Measurements from ENCODE around the gene CMTM6. TPM values are rescaled to one million over a fixed set of nuclear protein-coding genes. Genes with fewer than 3 reads are reported as not detected.
A peak's percentile ranks its signal among the peaks of the same experiment; 100 is the strongest.

Gene CMTM6
- total RNA-seq, 4 donors from 2014 or later = 40.3 to 60.6 (median 51.5) TPM

- H3K36me3 ChIP-seq = no peaks in the 10 kb centered on the region
- H3K27me3 ChIP-seq = no peaks in the 10 kb centered on the region
- H3K4me1 ChIP-seq = no peaks in the 10 kb centered on the region
- H3K9me3 ChIP-seq = no peaks in the 10 kb centered on the region
- WGBS = 44% methylated on average over 7 of the region's 7 CpGs
- intact Hi-C loops (cut with DNase I) = no loop called here
- H3K4me3 ChIP-seq = no peak overlapping the region
- DNase-seq (ENCODE audit: extremely low spot score) = no peak
- TF ChIP-seq POLR2AphosphoS5 (IDR thresholded peaks at IDR 0.05) (no peak), EP300 (IDR thresholded peaks at IDR 0.05) (no peak), POLR2A (IDR thresholded peaks at IDR 0.05; ENCODE audit: low read depth) (no peak)
- no peak overlapping the region for H3K27ac ChIP-seq (replicated peaks in 1 of 4)
Measured at GRCh38 chr3:32508711-32509110, 6.1 kb upstream of the CMTM6 start.

GRCh38 chr3:32506466-32506865, 3.8 kb upstream of the CMTM6 start:
- WGBS = 84% methylated on average over 4 of the region's 4 CpGs
- H3K36me3 ChIP-seq = no peaks in the 10 kb centered on the region
- no peak for DNase-seq (ENCODE audit: extremely low spot score)
- no peak overlapping the region for H3K27ac ChIP-seq (replicated peaks in 1 of 4)
- intact Hi-C loops (cut with DNase I) = no loop called here
- H3K27me3 ChIP-seq = no peaks in the 10 kb centered on the region
- H3K9me3 ChIP-seq = no peaks in the 10 kb centered on the region
- no peak overlapping the region for H3K4me3 ChIP-seq
- peaks cover 3 to 12% (median 5%) of the 10 kb centered on the region in 4 donors for H3K4me1 ChIP-seq
- TF ChIP-seq CTCF (IDR thresholded peaks at IDR 0.05) = no peak
- TF ChIP-seq POLR2A (IDR thresholded peaks at IDR 0.05; ENCODE audit: low read depth) = no peak
- TF ChIP-seq POLR2AphosphoS5 (IDR thresholded peaks at IDR 0.05) = no peak

GRCh38 chr3:32502946-32503286, 264 bp upstream of the CMTM6 start:
- no peak for TF ChIP-seq POLR2AphosphoS5 (IDR thresholded peaks at IDR 0.05)
- no peak for TF ChIP-seq CTCF (IDR thresholded peaks at IDR 0.05)
- TF ChIP-seq POLR2A (IDR thresholded peaks at IDR 0.05; ENCODE audit: low read depth) = no peak
- TF ChIP-seq EP300 (IDR thresholded peaks at IDR 0.05) = no peak
- Histone ChIP-seq H3K9me3 (no peaks in the 10 kb centered on the region), H3K27me3 (no peaks in the 10 kb centered on the region), H3K36me3 (no peaks in the 10 kb centered on the region), H3K27ac (replicated peaks in 1 of 4) (peak overlapping the region; percentile 90 to 100 (median 96)), H3K4me3 (peak overlapping the region; percentile 67 to 97 (median 92)), H3K4me1 (peaks cover 14 to 28% (median 20%) of the 10 kb centered on the region in 4 donors)
- WGBS = under 1% methylated on average over 6 of the region's 6 CpGs
- intact Hi-C loops (cut with DNase I) = no loop called here
- no peak for DNase-seq (ENCODE audit: extremely low spot score)

- H3K4me1 ChIP-seq = peaks cover 14 to 28% (median 20%) of the 10 kb centered on the region in 4 donors
- H3K27me3 ChIP-seq = no peaks in the 10 kb centered on the region
- peak overlapping the region; percentile 67 to 97 (median 92) for H3K4me3 ChIP-seq
- H3K27ac ChIP-seq (replicated peaks in 1 of 4) = peak overlapping the region; percentile 90 to 100 (median 96)
- H3K36me3 ChIP-seq = no peaks in the 10 kb centered on the region
- TF ChIP-seq POLR2AphosphoS5 (IDR thresholded peaks at IDR 0.05) (no peak), POLR2A (IDR thresholded peaks at IDR 0.05; ENCODE audit: low read depth) (no peak), CTCF (IDR thresholded peaks at IDR 0.05) (no peak), EP300 (IDR thresholded peaks at IDR 0.05) (no peak)
- WGBS = 5% methylated on average over 4 of the region's 4 CpGs
- intact Hi-C loops (cut with DNase I) = no loop called here
- H3K9me3 ChIP-seq = no peaks in the 10 kb centered on the region
- DNase-seq (ENCODE audit: extremely low spot score) = no peak
Measured at GRCh38 chr3:32501783-32502117, 902 bp downstream of the CMTM6 start.

GRCh38 chr3:32500880-32501782, 1.5 kb downstream of the CMTM6 start:
- Histone ChIP-seq H3K27me3 (no peaks in the 10 kb centered on the region), H3K36me3 (no peaks in the 10 kb centered on the region), H3K4me1 (peaks cover 14 to 28% (median 20%) of the 10 kb centered on the region in 4 donors), H3K4me3 (peak overlapping the region; percentile 67 to 97 (median 92)), H3K27ac (replicated peaks in 1 of 4) (peak overlapping the region; percentile 90 to 100 (median 96)), H3K9me3 (no peaks in the 10 kb centered on the region)
- TF ChIP-seq EP300 (IDR thresholded peaks at IDR 0.05) (no peak), POLR2AphosphoS5 (IDR thresholded peaks at IDR 0.05) (no peak), POLR2A (IDR thresholded peaks at IDR 0.05; ENCODE audit: low read depth) (no peak), CTCF (IDR thresholded peaks at IDR 0.05) (no peak)
- DNase-seq (ENCODE audit: extremely low spot score) = no peak
- intact Hi-C loops (cut with DNase I) = no loop called here
- 67% methylated on average over 24 of the region's 25 CpGs for WGBS

Measured in esophagus muscularis mucosa (tissue), 4 donors.